Liver (tissue), 9 donors: ENCODE results near the gene CAB39. TPM values are rescaled to one million over a fixed set of nuclear protein-coding genes. Genes with fewer than 3 reads are reported as not detected.

ENCODE experiments used
- DNase-seq: peaks from one replicate; pipeline ENCODE4 v3.0.0-alpha.2; 2017; ENCODE audit warnings: low spot score
- H3K27ac ChIP-seq, 2 donors: one replicate each; pipeline ENCODE4 v1.7.0; 2013; ENCODE audit warnings: inconsistent platforms in 2 of 2, low read length in 2 of 2, control low read depth in 1 of 2, low read depth in 1 of 2, mild to moderate bottlenecking in 1 of 2
- H3K27me3 ChIP-seq, 4 donors: one replicate each; pipeline versions ENCODE4 v1.6.1 to v1.7.0; 2013; ENCODE audit warnings: low read length in 3 of 4, inconsistent platforms in 1 of 4, mild to moderate bottlenecking in 1 of 4, moderate library complexity in 1 of 4; ENCODE audit not compliant: control insufficient read depth in 4 of 4, insufficient read depth in 4 of 4
- H3K36me3 ChIP-seq, 4 donors: one replicate each; pipeline versions ENCODE4 v1.6.1 to v1.7.0; 2013; ENCODE audit warnings: low read length in 3 of 4, mild to moderate bottlenecking in 3 of 4, low read depth in 1 of 4, moderate library complexity in 1 of 4; ENCODE audit not compliant: control insufficient read depth in 4 of 4, insufficient read depth in 3 of 4
- H3K4me1 ChIP-seq, 4 donors: one replicate each; pipeline versions ENCODE4 v1.6.1 to v1.7.0; 2013; ENCODE audit warnings: low read length in 3 of 4, mild to moderate bottlenecking in 3 of 4, moderate library complexity in 1 of 4; ENCODE audit not compliant: control insufficient read depth in 4 of 4, insufficient read depth in 4 of 4
- H3K4me3 ChIP-seq, 3 donors: one replicate each; pipeline versions ENCODE4 v1.6.1 to v1.7.0; 2013; ENCODE audit warnings: low read length in 3 of 3, control low read depth in 1 of 3, low read depth in 1 of 3, mild to moderate bottlenecking in 1 of 3
- H3K9ac ChIP-seq, 2 donors: one replicate each; pipeline ENCODE4 v1.7.0; 2013; ENCODE audit warnings: low read length in 2 of 2, mild to moderate bottlenecking in 2 of 2, moderate library complexity in 2 of 2, control low read depth in 1 of 2, low read depth in 1 of 2
- H3K9me3 ChIP-seq, 4 donors: one replicate each; pipeline versions ENCODE4 v1.6.1 to v1.7.0; 2013; ENCODE audit warnings: low read length in 3 of 4; ENCODE audit not compliant: control insufficient read depth in 4 of 4
- ATF3 ChIP-seq: IDR thresholded peaks from 2 replicates; pipeline ENCODE4 v1.6.1; 2016; ENCODE audit warnings: antibody characterized with exemption
- CTCF ChIP-seq: fragments of 150-350 bp; IDR thresholded peaks from 2 replicates; pipeline ENCODE4 v1.5.1; 2017; ENCODE audit warnings: improper control_type of control experiment, low read depth, low read length; ENCODE audit not compliant: missing input control
- EGR1 ChIP-seq, 2 donors: IDR thresholded peaks; 2 replicates each; pipeline ENCODE4 v1.6.1; 2016 to 2018; ENCODE audit warnings: antibody characterized with exemption in 2 of 2, low read depth in 2 of 2
- FOXA1 ChIP-seq: IDR thresholded peaks from 2 replicates; pipeline ENCODE4 v1.6.1; 2016; ENCODE audit warnings: antibody characterized with exemption
- FOXA2 ChIP-seq: IDR thresholded peaks from 2 replicates; pipeline ENCODE4 v1.6.1; 2016; ENCODE audit warnings: antibody characterized with exemption
- GABPA ChIP-seq, 2 donors: IDR thresholded peaks in 1 of 2; conservative IDR thresholded peaks in 1 of 2; 2 replicates each; pipeline ENCODE4 v1.6.1; 2016; ENCODE audit warnings: antibody characterized with exemption in 2 of 2, mild to moderate bottlenecking in 1 of 2, moderate library complexity in 1 of 2
- HNF4A ChIP-seq, 2 donors: conservative IDR thresholded peaks; 2 replicates each; pipeline ENCODE4 v1.6.1; 2016; ENCODE audit warnings: antibody characterized with exemption in 2 of 2, mild to moderate bottlenecking in 2 of 2
- HNF4G ChIP-seq: IDR thresholded peaks from 2 replicates; pipeline ENCODE4 v1.6.1; 2016; ENCODE audit warnings: antibody characterized with exemption
- JUND ChIP-seq, 2 donors: IDR thresholded peaks; 2 replicates each; pipeline ENCODE4 v1.6.1; 2016; ENCODE audit warnings: antibody characterized with exemption in 2 of 2
- MAX ChIP-seq: IDR thresholded peaks from 2 replicates; pipeline ENCODE4 v1.6.1; 2016; ENCODE audit warnings: antibody characterized with exemption
- NR2F2 ChIP-seq: IDR thresholded peaks from 2 replicates; pipeline ENCODE4 v1.6.1; 2016; ENCODE audit warnings: antibody characterized with exemption
- RAD21 ChIP-seq, 2 donors: IDR thresholded peaks; 2 replicates each; pipeline ENCODE4 v1.6.1; 2016; ENCODE audit warnings: antibody characterized with exemption in 2 of 2, mild to moderate bottlenecking in 2 of 2
- REST ChIP-seq: IDR thresholded peaks from 2 replicates; pipeline ENCODE4 v1.6.1; 2016; ENCODE audit warnings: antibody characterized with exemption, mild to moderate bottlenecking
- RXRA ChIP-seq, 2 donors: IDR thresholded peaks; 2 replicates each; pipeline ENCODE4 v1.6.1; 2017 to 2018; ENCODE audit warnings: antibody characterized with exemption in 2 of 2, mild to moderate bottlenecking in 1 of 2
- SP1 ChIP-seq: IDR thresholded peaks from 2 replicates; pipeline ENCODE4 v1.6.1; 2018; ENCODE audit warnings: antibody characterized with exemption, mild to moderate bottlenecking
- TAF1 ChIP-seq: conservative IDR thresholded peaks from 2 replicates; pipeline ENCODE4 v1.6.1; 2016; ENCODE audit warnings: antibody characterized with exemption, mild to moderate bottlenecking
- YY1 ChIP-seq: IDR thresholded peaks from 2 replicates; pipeline ENCODE4 v1.6.1; 2016; ENCODE audit warnings: antibody characterized with exemption, mild to moderate bottlenecking
- WGBS: extraction: QIAGEN DNeasy Blood & Tissue Kit; methylation state at CpG from one replicate; pipeline ENCODE4 v1.1.7; 2013; 5-methylcytosine and 5-hydroxymethylcytosine counted together
- polyA plus RNA-seq, 2 donors: library from polyadenylated mRNA; stranded (reverse) in 1 of 2; unstranded in 1 of 2; fragments of 200-250 nt in 1 of 2; fragments of >200 nt in 1 of 2; fragmentation: Nextera tagmentation in 1 of 2; extraction: Ambion mirVana in 1 of 2; gene quantifications; one replicate each; pipeline versions ENCODE4 v1.2.1 to v1.2.3, GENCODE V29; 2013 to 2015
- total RNA-seq, 2 donors: library from RNA; depleted of rRNA; stranded (reverse); fragments of >200 nt; gene quantifications; one replicate each; pipeline ENCODE4 v1.2.3, GENCODE V29; 2014
- donor health status: healthy.
- donor health status: healthy.
- donor health status: healthy.
- donor health status: healthy.
- donor health status: healthy.

Gene CAB39
- total and polyA plus RNA-seq, 4 donors = 9.2 to 39.8 (median 26.5) TPM

- Histone ChIP-seq H3K27me3 (no peaks in the 10 kb centered on the region), H3K4me3 (no peak overlapping the region), H3K4me1 (no peaks in the 10 kb centered on the region), H3K36me3 (peaks cover 0 to 2% (median 0%) of the 10 kb centered on the region in 4 donors), H3K27ac (no peak overlapping the region), H3K9me3 (peaks cover 0 to 3% (median 1%) of the 10 kb centered on the region in 4 donors), H3K9ac (no peak overlapping the region)
- TF ChIP-seq RXRA (IDR thresholded peaks at IDR 0.05) (no peak), HNF4G (no peak), CTCF (no peak), HNF4A (conservative IDR thresholded peaks at IDR 0.05) (no peak), YY1 (no peak), ATF3 (no peak), FOXA1 (no peak), RAD21 (IDR thresholded peaks at IDR 0.05) (no peak), GABPA (IDR thresholded peaks at IDR 0.05 in 1 of 2, conservative IDR thresholded peaks at IDR 0.05 in 1 of 2) (no peak), EGR1 (IDR thresholded peaks at IDR 0.05; ENCODE audit: low read depth in 2 of 2) (no peak), SP1 (no peak), NR2F2 (no peak), REST (no peak), JUND (IDR thresholded peaks at IDR 0.05) (no peak), MAX (no peak), FOXA2 (no peak), TAF1 (no peak)
- DNase-seq = no peak
- WGBS = over 99% methylated on average over 2 of the region's 2 CpGs
Observed at GRCh38 chr2:230674401-230674800, 38.2 kb upstream of the CAB39 start.

GRCh38 chr2:230674966-230675672 is 37.5 kb upstream of the CAB39 start:
- Histone ChIP-seq H3K36me3 (peaks cover 0 to 2% (median 0%) of the 10 kb centered on the region in 4 donors), H3K4me1 (no peaks in the 10 kb centered on the region), H3K4me3 (no peak overlapping the region), H3K9ac (no peak overlapping the region), H3K27ac (no peak overlapping the region), H3K27me3 (no peaks in the 10 kb centered on the region), H3K9me3 (peaks cover 0 to 3% (median 1%) of the 10 kb centered on the region in 4 donors)
- TF ChIP-seq FOXA1 (no peak), ATF3 (no peak), RAD21 (IDR thresholded peaks at IDR 0.05) (no peak), JUND (IDR thresholded peaks at IDR 0.05) (no peak), GABPA (IDR thresholded peaks at IDR 0.05 in 1 of 2, conservative IDR thresholded peaks at IDR 0.05 in 1 of 2) (no peak), FOXA2 (no peak), HNF4A (conservative IDR thresholded peaks at IDR 0.05) (no peak), TAF1 (no peak), CTCF (no peak), MAX (no peak), SP1 (no peak), EGR1 (IDR thresholded peaks at IDR 0.05; ENCODE audit: low read depth in 2 of 2) (no peak), NR2F2 (no peak)
- DNase-seq = no peak
- WGBS = 88% methylated on average over 5 of the region's 5 CpGs
